ENCODE results near the gene ZNF777.

GRCh38 chr7:149398195-149398820 is 62.6 kb downstream of the ZNF777 start:
- TF ChIP-seq EZH2 (IDR thresholded peaks at IDR 0.05; ENCODE audit: insufficient read depth, poor library complexity, severe bottlenecking): no peak
- no peak for TF ChIP-seq EZH2phosphoT487 (IDR thresholded peaks at IDR 0.05; ENCODE audit: insufficient read depth, low read depth)

Measured in GM23248 (cell line).